ENCODE data around the gene RXFP3.
"Not testable (repeated sequence)": the region's sequence is repeated elsewhere in the genome, so short reads cannot be mapped to it uniquely, and the experiment has no call there.

RXFP3 gene

DNA sequence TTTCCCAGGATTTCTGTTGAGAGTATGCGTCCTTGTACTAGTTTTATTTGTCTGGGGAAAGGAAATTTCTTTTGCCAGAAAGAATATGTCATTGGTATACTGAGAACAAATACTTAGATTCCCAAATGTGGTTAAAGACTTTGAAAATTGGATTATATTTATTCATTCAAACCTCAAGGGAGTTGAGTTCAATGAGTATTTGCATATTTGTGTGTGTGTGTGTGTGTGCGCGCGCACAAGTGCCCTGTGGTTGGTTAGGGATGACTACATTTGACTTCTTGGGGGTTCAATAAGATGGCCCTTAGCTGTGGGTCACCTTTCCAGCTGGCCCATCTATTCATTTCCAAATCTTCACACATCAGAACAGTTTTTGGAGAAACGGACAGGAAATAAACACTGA lies 4.9 kb downstream of the RXFP3 start:
- Histone ChIP-seq H3K36me3 (replicated peaks) (no peaks in the 10 kb centered on the region), H3K4me3 (ENCODE audit: low read depth, low read length) (no peak overlapping the region), H3K27ac (no peak overlapping the region), H3K27me3 (replicated peaks) (peaks cover 17% of the 10 kb centered on the region)
- in situ Hi-C loops (cut with HindIII; ENCODE audit: low pct_ligation_motif_present, low sequenced_read_pairs) = no loop called here
- TF ChIP-seq, protein P1, sequence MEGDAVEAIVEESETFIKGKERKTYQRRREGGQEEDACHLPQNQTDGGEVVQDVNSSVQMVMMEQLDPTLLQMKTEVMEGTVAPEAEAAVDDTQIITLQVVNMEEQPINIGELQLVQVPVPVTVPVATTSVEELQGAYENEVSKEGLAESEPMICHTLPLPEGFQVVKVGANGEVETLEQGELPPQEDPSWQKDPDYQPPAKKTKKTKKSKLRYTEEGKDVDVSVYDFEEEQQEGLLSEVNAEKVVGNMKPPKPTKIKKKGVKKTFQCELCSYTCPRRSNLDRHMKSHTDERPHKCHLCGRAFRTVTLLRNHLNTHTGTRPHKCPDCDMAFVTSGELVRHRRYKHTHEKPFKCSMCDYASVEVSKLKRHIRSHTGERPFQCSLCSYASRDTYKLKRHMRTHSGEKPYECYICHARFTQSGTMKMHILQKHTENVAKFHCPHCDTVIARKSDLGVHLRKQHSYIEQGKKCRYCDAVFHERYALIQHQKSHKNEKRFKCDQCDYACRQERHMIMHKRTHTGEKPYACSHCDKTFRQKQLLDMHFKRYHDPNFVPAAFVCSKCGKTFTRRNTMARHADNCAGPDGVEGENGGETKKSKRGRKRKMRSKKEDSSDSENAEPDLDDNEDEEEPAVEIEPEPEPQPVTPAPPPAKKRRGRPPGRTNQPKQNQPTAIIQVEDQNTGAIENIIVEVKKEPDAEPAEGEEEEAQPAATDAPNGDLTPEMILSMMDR (IDR thresholded peaks at IDR 0.05; ENCODE audit: low read depth, low read length, missing control alignments) = no peak
- DNase-seq = no peak

GRCh38 chr5:33944543-33945132 lies 8.5 kb downstream of the RXFP3 start:
- in situ Hi-C loops (cut with HindIII; ENCODE audit: low pct_ligation_motif_present, low sequenced_read_pairs) = no loop called here

DNA sequence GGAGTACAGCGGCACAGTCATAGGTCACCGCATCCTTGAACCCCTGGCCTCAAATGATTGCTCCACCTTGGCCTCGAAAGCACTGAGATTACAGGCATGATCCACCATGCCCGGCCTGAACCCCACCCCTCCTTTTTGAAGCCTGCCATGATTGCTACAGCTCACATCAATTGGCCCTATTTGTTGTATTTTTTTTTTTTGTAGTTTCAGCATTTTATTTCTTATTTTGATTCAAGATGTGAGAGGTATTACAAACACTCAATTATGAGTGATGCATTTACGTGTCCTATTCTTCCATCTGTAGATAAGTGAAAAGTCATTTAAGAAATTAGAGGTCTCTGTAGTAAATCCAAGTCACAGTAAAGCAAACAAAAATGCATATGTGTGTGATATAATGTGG lies 16.0 kb downstream of the RXFP3 start:
- H3K4me3 ChIP-seq (ENCODE audit: low read depth, low read length); in situ Hi-C loops (cut with HindIII; ENCODE audit: low pct_ligation_motif_present, low sequenced_read_pairs): not testable (repeated sequence)

More at GRCh38 chr5:33944543-33945132, 8.5 kb downstream of the RXFP3 start:
- Histone ChIP-seq H3K27me3 (replicated peaks) (no peaks in the 10 kb centered on the region), H3K27ac (no peak overlapping the region), H3K4me3 (ENCODE audit: low read depth, low read length) (no peak overlapping the region), H3K36me3 (replicated peaks) (no peaks in the 10 kb centered on the region)
- TF ChIP-seq, protein P1 (IDR thresholded peaks at IDR 0.05; ENCODE audit: low read depth, low read length, missing control alignments) = no peak
- DNase-seq = no peak

DNA sequence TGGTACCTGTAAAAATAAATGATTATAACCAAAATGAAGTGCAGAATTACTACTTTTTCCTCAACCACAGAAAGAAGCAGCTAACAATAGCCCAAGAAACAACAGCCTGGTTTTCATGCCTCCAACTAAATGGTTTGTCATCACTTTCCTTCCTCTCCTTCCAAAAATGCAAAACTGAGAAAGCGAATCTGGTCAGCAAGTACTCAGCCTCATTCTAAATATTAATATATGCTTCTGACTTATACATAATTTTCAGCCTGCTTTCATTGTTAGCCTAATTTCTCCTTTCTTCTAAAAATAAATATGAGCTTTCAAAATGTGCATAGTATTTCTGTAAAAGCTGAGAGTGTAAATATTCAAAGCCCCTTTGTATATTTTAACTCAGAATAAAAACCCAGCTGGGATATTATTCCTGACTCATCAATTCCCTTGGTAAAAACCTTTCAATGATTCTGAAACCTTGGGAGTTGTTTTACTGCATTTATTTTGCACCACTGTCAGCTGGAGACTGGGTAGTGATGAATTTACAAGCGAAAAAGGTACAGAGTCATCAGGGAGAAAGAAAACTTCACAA lies 21.5 kb downstream of the RXFP3 start:
- Histone ChIP-seq H3K4me3 (ENCODE audit: low read depth, low read length) (no peak overlapping the region), H3K27ac (no peak overlapping the region), H3K36me3 (replicated peaks) (no peaks in the 10 kb centered on the region), H3K27me3 (replicated peaks) (no peaks in the 10 kb centered on the region)
- TF ChIP-seq, protein P1 (IDR thresholded peaks at IDR 0.05; ENCODE audit: low read depth, low read length, missing control alignments) = no peak
- in situ Hi-C loops (cut with HindIII; ENCODE audit: low pct_ligation_motif_present, low sequenced_read_pairs) = no loop called here
- DNase-seq = no peak

More for the DNA sequence above, 16.0 kb downstream of the RXFP3 start:
- DNase-seq; H3K27me3 ChIP-seq (replicated peaks); H3K27ac ChIP-seq; H3K36me3 ChIP-seq (replicated peaks): not testable (repeated sequence)

DNA sequence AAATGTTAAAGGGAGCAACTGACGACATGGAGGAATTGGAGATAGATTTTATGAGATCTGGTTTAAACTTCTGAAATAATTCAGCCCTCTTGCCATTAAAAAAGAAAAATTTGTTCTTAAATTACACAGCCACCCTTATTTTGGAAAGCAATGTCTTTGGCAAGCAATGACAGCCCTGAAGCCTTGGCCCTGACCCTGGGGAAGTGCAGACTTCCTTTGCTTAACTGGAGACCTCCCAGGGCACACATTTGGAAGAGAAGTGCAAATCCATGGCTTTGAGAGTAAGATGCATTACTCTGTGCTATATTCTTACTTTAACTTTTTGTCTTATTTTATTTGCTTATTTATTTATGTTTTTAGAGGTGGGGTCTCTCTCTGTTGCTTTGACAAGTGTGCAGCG lies 22.0 kb downstream of the RXFP3 start:
- in situ Hi-C loops (cut with HindIII; ENCODE audit: low pct_ligation_motif_present, low sequenced_read_pairs) = no loop called here
- Histone ChIP-seq H3K36me3 (replicated peaks) (no peaks in the 10 kb centered on the region), H3K27me3 (replicated peaks) (no peaks in the 10 kb centered on the region), H3K4me3 (ENCODE audit: low read depth, low read length) (no peak overlapping the region), H3K27ac (no peak overlapping the region)
- TF ChIP-seq, protein P1 (IDR thresholded peaks at IDR 0.05; ENCODE audit: low read depth, low read length, missing control alignments) = no peak
- no peak for DNase-seq

- Histone ChIP-seq H3K27ac (no peak overlapping the region), H3K4me3 (ENCODE audit: low read depth, low read length) (no peak overlapping the region), H3K36me3 (replicated peaks) (no peaks in the 10 kb centered on the region), H3K27me3 (replicated peaks) (no peaks in the 10 kb centered on the region)
- TF ChIP-seq, protein P1 (IDR thresholded peaks at IDR 0.05; ENCODE audit: low read depth, low read length, missing control alignments) = no peak
- in situ Hi-C loops (cut with HindIII; ENCODE audit: low pct_ligation_motif_present, low sequenced_read_pairs) = no loop called here
- DNase-seq = no peak
Measured at GRCh38 chr5:33964132-33964700, 28.0 kb downstream of the RXFP3 start.

Measured in brain microvascular endothelial cell (primary cell).